ENCODE results near the gene ADAMTS13.

DNA sequence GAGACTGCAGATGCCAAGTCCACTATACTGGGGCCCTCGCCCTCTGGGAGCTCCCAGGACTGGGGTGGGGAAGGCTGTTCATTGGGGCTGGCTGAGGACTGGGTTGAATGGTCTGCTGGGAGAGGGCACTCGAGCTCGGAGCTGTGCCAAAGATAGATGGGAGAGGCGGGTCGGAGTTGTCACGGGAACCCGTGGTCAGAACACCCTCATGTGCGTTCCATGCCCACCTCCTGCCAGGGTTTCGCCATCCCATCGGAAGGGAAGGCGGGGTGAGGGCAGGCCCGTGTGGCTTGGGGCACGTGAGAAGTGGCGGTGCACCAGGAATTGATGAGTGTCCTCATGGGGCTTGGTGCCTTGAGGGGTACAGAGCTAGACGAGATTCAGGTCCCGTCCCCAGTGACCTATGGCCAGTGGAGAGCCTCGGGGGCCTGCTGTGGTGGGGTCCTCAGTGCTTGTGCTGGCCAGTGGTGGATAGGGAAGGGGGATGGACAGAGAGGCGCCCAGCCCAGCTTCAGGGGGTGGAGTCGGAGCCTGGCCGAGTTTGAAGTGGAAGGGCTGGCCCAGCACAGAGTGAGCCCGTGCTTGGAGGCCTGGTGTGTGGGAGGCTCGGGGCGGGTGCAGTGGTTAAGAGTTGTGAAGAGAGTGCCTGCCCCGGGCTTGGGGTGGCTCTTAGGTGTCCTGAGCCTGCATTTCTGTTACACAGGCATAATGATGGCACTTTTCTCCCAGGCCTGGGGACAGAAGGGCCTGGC, 41.9 kb downstream of the ADAMTS13 start:
- TF ChIP-seq ZNF184 (CRISPR knock-in tag; IDR thresholded peaks at IDR 0.05) (no peak), SIN3A (IDR thresholded peaks at IDR 0.05; ENCODE audit: borderline replicate concordance in 2 of 2, control insufficient read depth in 1 of 2, low read depth in 2 of 2, low read length in 2 of 2) (no peak), RBFOX2 (IDR thresholded peaks at IDR 0.05; ENCODE audit: low read depth, low read length) (no peak), GATAD2A (IDR thresholded peaks at IDR 0.05) (no peak), KAT2B (IDR thresholded peaks at IDR 0.05; ENCODE audit: low read depth, low read length) (no peak), GTF2F1 (IDR thresholded peaks at IDR 0.05; ENCODE audit: low read depth, low read length) (no peak), ZNF3 (CRISPR knock-in tag; IDR thresholded peaks at IDR 0.05) (no peak), PHF8 (IDR thresholded peaks at IDR 0.05; ENCODE audit: borderline replicate concordance, low read length) (no peak)
- TF ChIP-seq, protein P1, sequence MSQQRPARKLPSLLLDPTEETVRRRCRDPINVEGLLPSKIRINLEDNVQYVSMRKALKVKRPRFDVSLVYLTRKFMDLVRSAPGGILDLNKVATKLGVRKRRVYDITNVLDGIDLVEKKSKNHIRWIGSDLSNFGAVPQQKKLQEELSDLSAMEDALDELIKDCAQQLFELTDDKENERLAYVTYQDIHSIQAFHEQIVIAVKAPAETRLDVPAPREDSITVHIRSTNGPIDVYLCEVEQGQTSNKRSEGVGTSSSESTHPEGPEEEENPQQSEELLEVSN (IDR thresholded peaks at IDR 0.05; ENCODE audit: borderline replicate concordance in 1 of 2, extremely low read depth in 1 of 2, insufficient read depth in 1 of 2, insufficient read length in 1 of 2, low read depth in 1 of 2, low read length in 1 of 2, poor library complexity in 1 of 2, severe bottlenecking in 1 of 2): no peak
- TF ChIP-seq, protein P2, sequence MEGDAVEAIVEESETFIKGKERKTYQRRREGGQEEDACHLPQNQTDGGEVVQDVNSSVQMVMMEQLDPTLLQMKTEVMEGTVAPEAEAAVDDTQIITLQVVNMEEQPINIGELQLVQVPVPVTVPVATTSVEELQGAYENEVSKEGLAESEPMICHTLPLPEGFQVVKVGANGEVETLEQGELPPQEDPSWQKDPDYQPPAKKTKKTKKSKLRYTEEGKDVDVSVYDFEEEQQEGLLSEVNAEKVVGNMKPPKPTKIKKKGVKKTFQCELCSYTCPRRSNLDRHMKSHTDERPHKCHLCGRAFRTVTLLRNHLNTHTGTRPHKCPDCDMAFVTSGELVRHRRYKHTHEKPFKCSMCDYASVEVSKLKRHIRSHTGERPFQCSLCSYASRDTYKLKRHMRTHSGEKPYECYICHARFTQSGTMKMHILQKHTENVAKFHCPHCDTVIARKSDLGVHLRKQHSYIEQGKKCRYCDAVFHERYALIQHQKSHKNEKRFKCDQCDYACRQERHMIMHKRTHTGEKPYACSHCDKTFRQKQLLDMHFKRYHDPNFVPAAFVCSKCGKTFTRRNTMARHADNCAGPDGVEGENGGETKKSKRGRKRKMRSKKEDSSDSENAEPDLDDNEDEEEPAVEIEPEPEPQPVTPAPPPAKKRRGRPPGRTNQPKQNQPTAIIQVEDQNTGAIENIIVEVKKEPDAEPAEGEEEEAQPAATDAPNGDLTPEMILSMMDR (IDR thresholded peaks at IDR 0.05 in 2 of 3, conservative IDR thresholded peaks at IDR 0.05 in 1 of 3; ENCODE audit: insufficient read depth in 2 of 3, low read depth in 1 of 3, low read length in 3 of 3): no peak
- TF ChIP-seq, protein P3, sequence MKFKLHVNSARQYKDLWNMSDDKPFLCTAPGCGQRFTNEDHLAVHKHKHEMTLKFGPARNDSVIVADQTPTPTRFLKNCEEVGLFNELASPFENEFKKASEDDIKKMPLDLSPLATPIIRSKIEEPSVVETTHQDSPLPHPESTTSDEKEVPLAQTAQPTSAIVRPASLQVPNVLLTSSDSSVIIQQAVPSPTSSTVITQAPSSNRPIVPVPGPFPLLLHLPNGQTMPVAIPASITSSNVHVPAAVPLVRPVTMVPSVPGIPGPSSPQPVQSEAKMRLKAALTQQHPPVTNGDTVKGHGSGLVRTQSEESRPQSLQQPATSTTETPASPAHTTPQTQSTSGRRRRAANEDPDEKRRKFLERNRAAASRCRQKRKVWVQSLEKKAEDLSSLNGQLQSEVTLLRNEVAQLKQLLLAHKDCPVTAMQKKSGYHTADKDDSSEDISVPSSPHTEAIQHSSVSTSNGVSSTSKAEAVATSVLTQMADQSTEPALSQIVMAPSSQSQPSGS (CRISPR knock-in tag; IDR thresholded peaks at IDR 0.05): no peak
- TF ChIP-seq, protein P4, sequence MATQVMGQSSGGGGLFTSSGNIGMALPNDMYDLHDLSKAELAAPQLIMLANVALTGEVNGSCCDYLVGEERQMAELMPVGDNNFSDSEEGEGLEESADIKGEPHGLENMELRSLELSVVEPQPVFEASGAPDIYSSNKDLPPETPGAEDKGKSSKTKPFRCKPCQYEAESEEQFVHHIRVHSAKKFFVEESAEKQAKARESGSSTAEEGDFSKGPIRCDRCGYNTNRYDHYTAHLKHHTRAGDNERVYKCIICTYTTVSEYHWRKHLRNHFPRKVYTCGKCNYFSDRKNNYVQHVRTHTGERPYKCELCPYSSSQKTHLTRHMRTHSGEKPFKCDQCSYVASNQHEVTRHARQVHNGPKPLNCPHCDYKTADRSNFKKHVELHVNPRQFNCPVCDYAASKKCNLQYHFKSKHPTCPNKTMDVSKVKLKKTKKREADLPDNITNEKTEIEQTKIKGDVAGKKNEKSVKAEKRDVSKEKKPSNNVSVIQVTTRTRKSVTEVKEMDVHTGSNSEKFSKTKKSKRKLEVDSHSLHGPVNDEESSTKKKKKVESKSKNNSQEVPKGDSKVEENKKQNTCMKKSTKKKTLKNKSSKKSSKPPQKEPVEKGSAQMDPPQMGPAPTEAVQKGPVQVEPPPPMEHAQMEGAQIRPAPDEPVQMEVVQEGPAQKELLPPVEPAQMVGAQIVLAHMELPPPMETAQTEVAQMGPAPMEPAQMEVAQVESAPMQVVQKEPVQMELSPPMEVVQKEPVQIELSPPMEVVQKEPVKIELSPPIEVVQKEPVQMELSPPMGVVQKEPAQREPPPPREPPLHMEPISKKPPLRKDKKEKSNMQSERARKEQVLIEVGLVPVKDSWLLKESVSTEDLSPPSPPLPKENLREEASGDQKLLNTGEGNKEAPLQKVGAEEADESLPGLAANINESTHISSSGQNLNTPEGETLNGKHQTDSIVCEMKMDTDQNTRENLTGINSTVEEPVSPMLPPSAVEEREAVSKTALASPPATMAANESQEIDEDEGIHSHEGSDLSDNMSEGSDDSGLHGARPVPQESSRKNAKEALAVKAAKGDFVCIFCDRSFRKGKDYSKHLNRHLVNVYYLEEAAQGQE (IDR thresholded peaks at IDR 0.05; ENCODE audit: borderline replicate concordance): no peak
- TF ChIP-seq, protein P4 (CRISPR knock-in tag; IDR thresholded peaks at IDR 0.05; ENCODE audit: low read depth): no peak
- TF ChIP-seq, protein P5, sequence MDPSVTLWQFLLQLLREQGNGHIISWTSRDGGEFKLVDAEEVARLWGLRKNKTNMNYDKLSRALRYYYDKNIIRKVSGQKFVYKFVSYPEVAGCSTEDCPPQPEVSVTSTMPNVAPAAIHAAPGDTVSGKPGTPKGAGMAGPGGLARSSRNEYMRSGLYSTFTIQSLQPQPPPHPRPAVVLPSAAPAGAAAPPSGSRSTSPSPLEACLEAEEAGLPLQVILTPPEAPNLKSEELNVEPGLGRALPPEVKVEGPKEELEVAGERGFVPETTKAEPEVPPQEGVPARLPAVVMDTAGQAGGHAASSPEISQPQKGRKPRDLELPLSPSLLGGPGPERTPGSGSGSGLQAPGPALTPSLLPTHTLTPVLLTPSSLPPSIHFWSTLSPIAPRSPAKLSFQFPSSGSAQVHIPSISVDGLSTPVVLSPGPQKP (CRISPR knock-in tag; IDR thresholded peaks at IDR 0.05): no peak
- TF ChIP-seq, protein P6, sequence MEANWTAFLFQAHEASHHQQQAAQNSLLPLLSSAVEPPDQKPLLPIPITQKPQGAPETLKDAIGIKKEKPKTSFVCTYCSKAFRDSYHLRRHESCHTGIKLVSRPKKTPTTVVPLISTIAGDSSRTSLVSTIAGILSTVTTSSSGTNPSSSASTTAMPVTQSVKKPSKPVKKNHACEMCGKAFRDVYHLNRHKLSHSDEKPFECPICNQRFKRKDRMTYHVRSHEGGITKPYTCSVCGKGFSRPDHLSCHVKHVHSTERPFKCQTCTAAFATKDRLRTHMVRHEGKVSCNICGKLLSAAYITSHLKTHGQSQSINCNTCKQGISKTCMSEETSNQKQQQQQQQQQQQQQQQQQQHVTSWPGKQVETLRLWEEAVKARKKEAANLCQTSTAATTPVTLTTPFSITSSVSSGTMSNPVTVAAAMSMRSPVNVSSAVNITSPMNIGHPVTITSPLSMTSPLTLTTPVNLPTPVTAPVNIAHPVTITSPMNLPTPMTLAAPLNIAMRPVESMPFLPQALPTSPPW (CRISPR knock-in tag; IDR thresholded peaks at IDR 0.05): no peak
